Stimulated activated CD8-positive, alpha-beta memory T cell treated with anti-CD3 and anti-CD28 coated beads, Interleukin-7, amount 100 ng/mL, for 1 hour (primary cell): ENCODE measurements around the gene POLE2.
"Not testable (repeated sequence)": the region's sequence is repeated elsewhere in the genome, so short reads cannot be mapped to it uniquely, and the experiment has no call there.

Experiments used
- DNase-seq, 2 donors: peaks; one replicate each; pipeline ENCODE4 v3.0.0-alpha.2; 2020; ENCODE audit warnings: low read depth in 2 of 2

POLE2 gene

DNA sequence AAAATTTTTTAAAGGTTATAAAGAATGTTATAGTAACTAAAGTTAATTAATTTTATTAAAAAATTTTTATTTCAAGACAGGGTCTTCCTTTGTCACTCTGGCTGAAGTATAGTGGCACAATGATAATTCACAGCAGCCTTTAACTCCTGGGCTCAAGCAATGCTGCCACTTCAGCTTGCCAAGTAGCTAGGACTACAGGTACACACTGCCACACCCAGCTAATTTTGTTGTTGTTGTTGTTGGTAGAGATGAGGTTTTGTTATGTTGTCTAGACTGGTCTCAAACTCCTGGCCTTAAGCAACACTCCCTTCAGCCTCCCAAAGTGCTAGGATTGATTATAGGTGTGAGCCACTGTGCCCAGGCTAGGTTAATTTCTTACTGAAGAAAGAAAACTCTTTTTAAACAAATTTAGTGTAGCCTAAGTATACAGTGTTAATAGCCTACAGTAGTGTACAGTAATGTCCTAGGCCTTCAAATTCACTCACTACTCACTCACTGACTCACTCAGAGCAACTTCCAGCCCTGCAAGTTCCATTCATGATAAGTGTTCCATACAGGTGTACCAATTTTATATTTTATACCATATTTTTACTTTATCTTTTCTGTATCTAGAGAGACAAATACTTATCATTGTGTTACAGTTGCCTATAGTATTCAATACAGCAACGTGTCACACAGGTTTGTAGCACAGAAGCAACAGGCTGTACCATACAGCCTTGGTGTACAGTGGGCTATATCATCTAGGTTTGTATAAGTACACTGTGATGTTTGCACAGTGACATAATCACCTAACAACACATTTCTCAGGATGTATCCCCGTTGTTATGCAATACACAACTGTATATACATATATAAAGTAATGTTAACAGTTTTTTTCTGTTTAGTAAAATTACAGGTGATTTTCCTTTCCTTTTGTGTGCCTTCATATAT lies 28.2 kb downstream of the POLE2 start:
- no peak for DNase-seq

- not testable (repeated sequence) for DNase-seq
Observed at GRCh38 chr14:49657500-49657899, 30.5 kb downstream of the POLE2 start.

GRCh38 chr14:49654511-49654910 lies 33.5 kb downstream of the POLE2 start:
- DNase-seq = no peak

DNA sequence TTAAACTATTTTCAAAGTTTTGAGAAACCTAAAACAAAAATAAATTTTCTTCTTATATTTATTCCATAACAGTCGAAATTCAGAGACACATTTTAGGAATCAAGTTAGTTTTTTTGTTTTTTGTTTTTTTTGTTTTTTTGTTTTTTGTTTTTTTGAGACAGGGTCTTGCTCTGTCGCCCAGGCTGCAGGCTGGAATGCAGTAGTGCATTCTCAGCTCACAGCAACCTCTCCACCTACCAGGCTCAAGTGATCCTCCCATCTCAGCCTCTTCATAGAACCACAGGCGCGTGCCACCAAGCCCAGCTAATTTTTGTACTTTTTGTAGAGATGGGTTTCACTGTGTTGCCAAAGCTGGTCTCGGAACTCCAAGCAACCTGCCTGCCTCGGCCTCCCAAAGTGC lies 34.5 kb downstream of the POLE2 start:
- no peak for DNase-seq

- DNase-seq = no peak
Observed at GRCh38 chr14:49642163-49642562, 45.9 kb downstream of the POLE2 start.

DNA sequence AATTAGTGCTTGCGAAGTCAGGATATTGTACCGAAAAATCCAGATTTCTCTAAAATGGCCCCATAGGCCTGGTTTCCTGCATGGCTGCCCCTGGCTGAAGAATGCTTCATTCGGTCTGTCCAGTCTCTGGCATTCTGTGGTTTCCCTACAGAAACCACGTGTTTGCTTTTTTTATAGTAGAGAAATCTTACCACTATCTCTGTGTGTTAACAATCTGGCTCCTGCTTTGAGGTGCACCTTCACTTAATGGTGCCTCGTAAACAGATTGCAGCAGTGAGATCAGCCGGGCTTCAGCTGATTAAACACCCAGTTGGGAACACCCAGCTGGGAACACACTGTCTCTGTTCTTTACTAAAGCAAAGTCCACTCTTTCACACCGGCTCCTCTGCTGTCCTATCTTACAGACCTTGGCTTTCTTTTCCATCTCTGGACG lies 46.3 kb downstream of the POLE2 start:
- DNase-seq = no peak

GRCh38 chr14:49640540-49641417 lies 47.2 kb downstream of the POLE2 start:
- DNase-seq = no peak

GRCh38 chr14:49637534-49638078 lies 50.4 kb downstream of the POLE2 start:
- no peak for DNase-seq

- DNase-seq = no peak
Observed at GRCh38 chr14:49636866-49637265, 51.1 kb downstream of the POLE2 start.

GRCh38 chr14:49634547-49635334 lies 53.3 kb downstream of the POLE2 start, which contains the start of gene DNAAF2:
Gene DNAAF2 (minus strand): TSS chr14:49635244. CDS start chr14:49635149, 95 bp downstream.
- DNase-seq = peak; percentile 37 to 41

- peak; percentile 80 to 85 for DNase-seq
Observed at GRCh38 chr14:49633640-49634546, 54.1 kb downstream of the POLE2 start.

GRCh38 chr14:49623941-49624839 lies 63.8 kb downstream of the POLE2 start:
- DNase-seq = no peak

- DNase-seq = no peak
Observed at GRCh38 chr14:49623387-49623786, 64.6 kb downstream of the POLE2 start.

GRCh38 chr14:49622022-49622607 lies 65.9 kb downstream of the POLE2 start:
- DNase-seq = no peak

DNA sequence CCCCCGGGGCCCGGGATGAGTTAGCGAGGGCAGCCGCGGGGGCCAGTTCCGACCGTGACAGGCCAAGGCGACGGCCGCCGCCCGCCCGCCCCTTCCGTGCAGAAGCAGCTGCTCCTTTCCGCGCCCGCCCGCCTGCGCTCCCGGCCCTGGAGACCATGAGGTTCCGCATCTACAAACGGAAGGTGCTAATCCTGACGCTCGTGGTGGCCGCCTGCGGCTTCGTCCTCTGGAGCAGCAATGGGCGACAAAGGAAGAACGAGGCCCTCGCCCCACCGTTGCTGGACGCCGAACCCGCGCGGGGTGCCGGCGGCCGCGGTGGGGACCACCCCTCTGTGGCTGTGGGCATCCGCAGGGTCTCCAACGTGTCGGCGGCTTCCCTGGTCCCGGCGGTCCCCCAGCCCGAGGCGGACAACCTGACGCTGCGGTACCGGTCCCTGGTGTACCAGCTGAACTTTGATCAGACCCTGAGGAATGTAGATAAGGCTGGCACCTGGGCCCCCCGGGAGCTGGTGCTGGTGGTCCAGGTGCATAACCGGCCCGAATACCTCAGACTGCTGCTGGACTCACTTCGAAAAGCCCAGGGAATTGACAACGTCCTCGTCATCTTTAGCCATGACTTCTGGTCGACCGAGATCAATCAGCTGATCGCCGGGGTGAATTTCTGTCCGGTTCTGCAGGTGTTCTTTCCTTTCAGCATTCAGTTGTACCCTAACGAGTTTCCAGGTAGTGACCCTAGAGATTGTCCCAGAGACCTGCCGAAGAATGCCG lies 66.7 kb downstream of the POLE2 start:
- peak in 1 of 2 donors; percentile 25 for DNase-seq

DNA sequence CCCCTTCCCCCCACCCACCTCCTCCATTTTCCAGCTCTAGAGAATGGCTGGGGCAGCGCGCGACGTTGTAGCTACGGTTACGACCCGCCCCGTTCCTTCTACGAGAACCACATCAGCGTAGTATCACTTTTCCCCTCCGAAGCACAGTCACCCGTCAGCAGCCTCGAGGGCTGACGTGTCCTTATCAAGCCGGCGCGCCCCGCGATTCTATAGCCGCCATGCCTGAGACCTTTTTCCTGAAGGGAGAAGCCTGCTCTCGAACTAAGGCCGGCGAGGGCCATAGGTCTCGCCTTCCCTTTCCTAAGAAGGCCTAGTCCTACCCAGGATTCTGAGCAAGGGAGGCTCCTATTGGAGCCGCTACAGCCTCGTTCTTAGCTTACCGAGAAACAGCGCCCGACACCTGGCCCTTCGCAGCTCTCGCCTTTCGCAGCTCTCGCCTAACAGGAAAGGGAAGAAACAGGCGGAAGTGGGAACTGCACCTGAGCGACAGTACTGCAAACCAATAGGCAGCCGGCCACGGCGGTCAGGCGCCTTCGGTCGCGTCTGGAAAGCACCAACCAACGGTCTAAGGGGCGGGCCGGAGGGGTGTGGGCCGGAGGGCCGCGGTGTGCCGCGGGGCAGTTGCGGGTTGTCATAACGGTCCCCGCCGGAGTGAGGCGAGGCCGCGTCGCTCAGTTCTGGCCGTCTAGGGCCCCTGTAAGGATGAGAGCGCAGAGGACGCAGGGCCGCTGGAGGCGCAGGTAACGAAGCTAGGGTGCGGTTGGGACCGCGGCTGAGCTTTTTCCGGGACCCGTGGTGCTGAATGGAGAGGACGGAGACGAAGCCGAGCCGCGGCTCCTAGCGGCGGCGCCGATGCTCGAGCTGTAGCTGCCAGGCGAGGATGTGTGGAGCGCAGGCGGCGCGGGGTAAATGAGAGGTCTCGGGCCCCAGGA lies 67.6 kb downstream of the POLE2 start, which contains the start of the genes MGAT2 and RPL36AL:
Gene MGAT2 (plus strand): TSS at position 618 of the 932 bp plus-strand sequence. CDS start 470 bp downstream, outside the sequence.
Gene RPL36AL (minus strand): TSS at position 445 of the 932 bp plus-strand sequence. CDS start 1,522 bp downstream, outside the sequence.
- peak; percentile 82 to 90 for DNase-seq

GRCh38 chr14:49619730-49620129 lies 68.3 kb downstream of the POLE2 start:
- DNase-seq = no peak
